Effector memory CD4-positive, alpha-beta T cell (primary cell): Measurements from ENCODE around the gene B4GALNT4.
"Not testable (repeated sequence)": the region's sequence is repeated elsewhere in the genome, so short reads cannot be mapped to it uniquely, and the experiment has no call there.

Experiments used
- DNase-seq, 3 donors: peaks; one replicate each; pipeline ENCODE4 v3.0.0-alpha.2; 2020
- H3K27ac ChIP-seq: 2 replicates; pipeline ENCODE4 v1.7.0; 2013; ENCODE audit warnings: mild to moderate bottlenecking, low read length, moderate library complexity; ENCODE audit not compliant: insufficient read depth, poor library complexity, severe bottlenecking
- H3K27me3 ChIP-seq: replicated peaks from 2 replicates; pipeline ENCODE4 v1.7.0; 2013; ENCODE audit warnings: mild to moderate bottlenecking, low read length; ENCODE audit not compliant: insufficient read depth, control insufficient read depth, poor library complexity, severe bottlenecking
- H3K36me3 ChIP-seq: 2 replicates; pipeline ENCODE4 v1.7.0; 2013; ENCODE audit warnings: mild to moderate bottlenecking, low read length, moderate library complexity; ENCODE audit not compliant: control insufficient read depth, insufficient read depth
- H3K4me1 ChIP-seq: 2 replicates; pipeline ENCODE4 v1.7.0; 2013; ENCODE audit warnings: low read length, mild to moderate bottlenecking; ENCODE audit not compliant: control insufficient read depth, insufficient read depth, poor library complexity, severe bottlenecking
- H3K4me3 ChIP-seq: 2 replicates; pipeline ENCODE4 v1.7.0; 2013; ENCODE audit warnings: low read length, low read depth, mild to moderate bottlenecking; ENCODE audit not compliant: insufficient read depth, poor library complexity, severe bottlenecking
- H3K9me3 ChIP-seq: 2 replicates; pipeline ENCODE4 v1.7.0; 2013; ENCODE audit warnings: mild to moderate bottlenecking, low read length, moderate library complexity; ENCODE audit not compliant: control insufficient read depth

B4GALNT4 gene

GRCh38 chr11:359181-359714, 10.1 kb upstream of the B4GALNT4 start:
- Histone ChIP-seq H3K27me3 (no peaks in the 10 kb centered on the region), H3K9me3 (no peaks in the 10 kb centered on the region), H3K36me3 (no peaks in the 10 kb centered on the region), H3K27ac (no peak overlapping the region), H3K4me1 (peaks cover 10% of the 10 kb centered on the region), H3K4me3 (no peak overlapping the region)
- DNase-seq: peak in 1 of 3 donors; percentile 29

DNA sequence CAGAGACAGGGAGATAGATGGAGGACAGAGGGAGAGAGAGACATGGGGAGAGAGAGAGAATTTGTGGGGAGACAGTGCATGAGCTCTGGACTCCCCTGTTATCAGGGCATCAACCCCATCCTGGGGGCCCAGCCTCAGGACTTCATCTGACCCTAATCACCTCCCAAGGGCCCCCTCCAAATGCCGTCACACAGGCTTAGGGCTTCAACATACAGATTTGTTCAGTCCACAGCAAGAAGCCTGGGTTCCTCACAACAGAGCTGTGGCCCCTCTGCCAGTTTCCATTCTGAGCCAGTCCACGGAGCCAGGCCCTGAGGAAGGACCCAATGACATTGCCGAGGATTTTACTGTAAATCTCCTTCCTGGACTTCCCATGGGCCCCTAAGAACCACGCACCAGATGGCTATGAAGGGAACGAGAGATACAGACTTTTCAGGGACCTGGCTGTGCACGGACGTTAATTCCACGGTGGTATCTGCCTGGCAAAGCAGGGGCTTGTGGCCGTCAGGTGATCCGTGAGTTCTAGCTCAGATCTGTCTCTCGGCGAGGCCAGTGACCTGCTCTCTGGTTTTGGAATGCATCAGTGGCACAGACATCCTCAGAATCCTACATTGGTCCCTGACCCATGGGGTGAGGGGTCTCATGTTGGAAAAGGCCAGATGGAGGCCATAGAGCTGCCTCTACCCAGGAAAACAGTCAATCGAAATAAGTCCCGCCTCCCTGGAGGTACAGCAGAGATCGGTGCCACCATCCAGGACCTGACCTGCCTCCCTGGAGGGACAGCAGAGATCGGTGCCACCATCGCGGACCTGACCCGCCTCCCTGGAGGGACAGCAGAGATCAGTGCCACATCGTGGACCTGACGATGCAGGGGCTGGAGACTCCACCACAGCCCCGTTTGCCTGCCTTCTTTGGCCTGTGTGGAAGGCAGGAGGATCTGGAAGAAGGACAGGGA, 8.7 kb upstream of the B4GALNT4 start:
- no peaks in the 10 kb centered on the region for H3K9me3 ChIP-seq
- H3K4me1 ChIP-seq: peaks cover 3% of the 10 kb centered on the region
- no peaks in the 10 kb centered on the region for H3K27me3 ChIP-seq
- no peak overlapping the region for H3K4me3 ChIP-seq
- H3K36me3 ChIP-seq: no peaks in the 10 kb centered on the region
- DNase-seq: no peak
- no peak overlapping the region for H3K27ac ChIP-seq

GRCh38 chr11:362642-363442, 6.5 kb upstream of the B4GALNT4 start:
- Histone ChIP-seq H3K36me3 (no peaks in the 10 kb centered on the region), H3K27ac (no peak overlapping the region), H3K4me3 (no peak overlapping the region), H3K4me1 (no peaks in the 10 kb centered on the region), H3K9me3 (no peaks in the 10 kb centered on the region), H3K27me3 (peaks cover 9% of the 10 kb centered on the region)
- no peak for DNase-seq

DNA sequence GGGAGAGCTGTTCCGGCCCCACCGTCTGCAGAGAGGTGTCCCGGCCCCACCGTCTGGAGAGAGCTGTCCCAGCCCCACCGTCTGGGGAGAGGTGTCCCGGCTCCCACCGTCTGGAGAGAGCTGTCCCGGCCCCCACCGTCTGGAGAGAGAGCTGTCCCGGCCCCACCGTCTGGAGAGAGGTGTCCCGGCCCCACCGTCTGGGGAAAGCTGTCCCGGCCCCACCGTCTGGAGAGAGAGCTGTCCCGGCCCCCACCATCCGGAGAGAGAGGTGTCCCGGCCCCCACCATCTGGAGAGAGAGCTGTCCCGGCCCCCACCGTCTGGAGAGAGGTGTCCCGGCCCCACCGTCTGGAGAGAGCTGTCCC, 5.9 kb upstream of the B4GALNT4 start:
- not testable (repeated sequence) for H3K9me3 ChIP-seq, H3K27ac ChIP-seq, H3K36me3 ChIP-seq, H3K4me1 ChIP-seq, DNase-seq, H3K4me3 ChIP-seq
- peaks cover 15% of the 10 kb centered on the region for H3K27me3 ChIP-seq

DNA sequence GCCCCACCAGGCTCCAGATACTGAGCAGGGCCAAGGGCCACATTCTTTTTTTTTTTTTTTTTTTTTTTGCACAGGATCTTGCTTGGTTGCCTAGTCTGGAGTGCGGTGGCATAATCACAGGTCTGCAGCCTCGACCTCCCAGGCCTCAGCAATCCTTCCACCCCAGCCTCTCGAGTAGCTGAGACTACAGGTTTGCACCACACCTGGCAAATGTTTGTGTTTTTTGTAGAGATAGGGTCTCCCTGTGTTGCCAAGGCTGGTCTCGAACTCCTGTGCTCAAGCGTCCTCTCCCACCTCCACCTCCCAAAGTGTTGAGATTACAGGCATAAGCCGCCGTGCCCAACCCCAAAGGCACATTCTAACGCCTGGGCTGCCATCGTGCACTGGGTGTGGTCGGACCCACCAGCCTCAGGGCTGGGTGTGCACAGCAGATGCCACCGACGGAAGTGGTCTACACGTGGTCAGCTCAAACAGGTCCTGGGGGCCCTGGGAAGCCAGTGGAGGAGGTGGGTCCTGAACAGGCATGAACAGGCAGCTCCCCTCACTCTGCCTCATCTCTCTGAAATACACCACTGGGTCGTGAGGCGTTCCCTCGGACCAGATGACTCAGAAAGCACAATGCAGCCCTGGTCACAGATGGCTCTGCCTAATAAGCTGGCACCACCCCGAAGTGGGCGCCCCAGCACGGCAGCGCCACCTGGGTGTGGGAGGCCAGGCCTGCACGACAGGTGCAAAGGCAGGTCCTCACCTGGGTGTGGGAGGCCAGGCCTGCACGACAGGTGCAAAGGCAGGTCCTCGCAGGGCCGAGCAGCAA, 5.1 kb upstream of the B4GALNT4 start:
- Histone ChIP-seq H3K4me3 (no peak overlapping the region), H3K4me1 (peaks cover 6% of the 10 kb centered on the region), H3K9me3 (no peaks in the 10 kb centered on the region), H3K36me3 (no peaks in the 10 kb centered on the region), H3K27me3 (peaks cover 18% of the 10 kb centered on the region), H3K27ac (no peak overlapping the region)
- peak; percentile 42 to 60 (median 59) for DNase-seq

DNA sequence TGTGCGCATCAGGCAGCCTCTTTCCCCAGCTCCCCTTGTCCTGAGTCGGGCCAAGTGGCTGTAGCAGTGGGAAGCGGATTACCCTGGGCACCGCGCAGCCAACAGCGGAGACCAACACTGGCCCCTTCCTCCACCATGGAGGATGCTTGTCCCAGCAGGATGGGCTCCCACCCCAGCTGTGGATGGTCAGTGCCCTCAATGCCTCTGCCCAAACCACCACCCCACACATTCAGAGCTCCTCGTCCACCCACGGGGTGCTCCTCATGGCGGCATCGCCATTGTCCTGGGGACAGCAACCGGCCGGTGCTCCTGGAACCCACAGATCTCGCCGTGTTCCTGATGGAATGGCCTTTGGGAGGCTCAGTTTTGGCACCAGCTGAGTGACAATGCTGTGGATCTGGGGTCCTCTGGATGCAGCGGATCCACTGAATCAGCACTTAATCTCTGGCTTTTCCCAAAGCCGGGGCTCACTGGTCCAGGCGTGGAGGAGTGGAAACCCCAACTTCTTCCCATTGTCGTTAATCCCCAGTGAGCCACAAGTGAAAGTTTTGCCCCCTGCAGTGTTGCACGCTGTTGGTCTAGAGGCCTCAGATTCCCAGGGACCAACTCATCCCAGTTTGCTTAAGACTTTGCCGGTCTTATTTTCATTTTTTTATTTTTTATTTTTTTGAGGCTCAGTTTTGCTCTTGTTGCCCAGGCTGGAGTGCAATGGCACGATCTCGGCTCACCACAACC, 4.1 kb upstream of the B4GALNT4 start:
- Histone ChIP-seq H3K9me3 (no peaks in the 10 kb centered on the region), H3K4me3 (no peak overlapping the region), H3K27me3 (peaks cover 20% of the 10 kb centered on the region), H3K4me1 (peaks cover 9% of the 10 kb centered on the region), H3K36me3 (no peaks in the 10 kb centered on the region), H3K27ac (no peak overlapping the region)
- DNase-seq: no peak

- no peak for DNase-seq
- Histone ChIP-seq H3K27me3 (peaks cover 25% of the 10 kb centered on the region), H3K4me1 (peaks cover 10% of the 10 kb centered on the region)
These were observed 3.5 kb upstream of the B4GALNT4 start for GRCh38 chr11:365831-366230.

DNA sequence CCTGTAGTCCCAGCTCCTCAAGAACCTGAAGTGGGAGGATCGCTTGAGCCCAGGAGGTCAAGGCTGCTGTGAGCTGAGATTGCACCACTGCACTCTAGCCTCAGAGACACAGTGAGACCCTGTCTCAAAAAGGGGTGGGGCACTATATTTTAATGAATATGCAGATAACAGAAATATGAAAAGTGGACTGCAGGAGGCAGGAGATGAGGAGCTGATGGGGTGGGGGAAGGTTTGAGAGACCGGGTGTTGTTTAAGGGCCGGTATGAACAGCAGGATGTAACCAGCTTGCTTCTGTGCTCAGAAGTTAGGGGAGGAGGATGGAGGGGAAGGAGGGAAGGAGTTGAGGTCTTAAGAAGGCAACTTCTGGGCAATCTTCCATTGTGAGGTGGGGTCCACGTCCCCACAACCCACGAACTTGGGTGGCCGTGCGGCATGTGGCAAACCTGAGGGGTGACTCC, 1.3 kb upstream of the B4GALNT4 start:
- DNase-seq: no peak
- peaks cover 26% of the 10 kb centered on the region for H3K27me3 ChIP-seq

More at GRCh38 chr11:365831-366230, 3.5 kb upstream of the B4GALNT4 start:
- no peaks in the 10 kb centered on the region for H3K36me3 ChIP-seq
- H3K9me3 ChIP-seq: no peaks in the 10 kb centered on the region
- H3K4me3 ChIP-seq: no peak overlapping the region
- no peak overlapping the region for H3K27ac ChIP-seq

More for the DNA sequence above, 1.3 kb upstream of the B4GALNT4 start:
- Histone ChIP-seq H3K4me1 (peaks cover 10% of the 10 kb centered on the region), H3K4me3 (no peak overlapping the region), H3K27ac (no peak overlapping the region), H3K9me3 (no peaks in the 10 kb centered on the region), H3K36me3 (no peaks in the 10 kb centered on the region)
